Measurements from ENCODE around the gene MDK.
"Not testable (repeated sequence)": the region's sequence is repeated elsewhere in the genome, so short reads cannot be mapped to it uniquely, and the experiment has no call there.

MDK gene

DNA sequence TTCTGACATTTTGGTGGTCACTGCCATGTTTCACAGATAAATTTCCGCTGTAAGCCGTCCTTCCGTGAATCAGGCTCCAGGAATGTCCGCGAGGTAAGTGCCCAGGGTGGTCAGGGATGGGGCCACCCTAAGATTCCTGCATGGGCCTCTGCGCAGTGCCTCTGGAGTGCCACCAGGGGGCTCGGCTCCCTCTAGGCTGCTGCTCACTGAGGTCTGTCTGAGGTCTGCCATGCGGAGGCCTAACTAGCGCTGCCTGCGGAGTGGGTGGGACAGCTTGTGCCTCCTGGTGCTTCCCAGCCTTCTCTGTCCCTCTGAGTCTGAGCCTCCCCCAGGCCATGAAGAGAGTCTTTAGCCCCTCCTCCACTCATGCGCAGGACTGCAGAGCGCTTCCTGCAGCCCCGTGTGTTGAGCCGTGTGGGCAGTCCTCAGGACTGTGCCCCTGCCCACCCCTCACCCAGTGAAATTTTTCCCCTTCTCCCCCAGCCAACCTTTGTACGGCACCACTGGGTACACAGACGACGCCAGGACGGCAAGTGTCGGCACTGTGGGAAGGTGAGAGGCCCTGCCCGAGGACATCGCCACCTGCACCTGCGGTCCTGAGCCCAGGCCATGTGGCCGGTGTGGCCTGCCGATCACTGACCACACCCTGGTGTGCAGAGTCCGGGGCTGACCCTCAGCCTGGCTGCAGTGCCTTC, 11.9 kb upstream of the MDK start:
- DNase-seq = peak; percentile 62

DNA sequence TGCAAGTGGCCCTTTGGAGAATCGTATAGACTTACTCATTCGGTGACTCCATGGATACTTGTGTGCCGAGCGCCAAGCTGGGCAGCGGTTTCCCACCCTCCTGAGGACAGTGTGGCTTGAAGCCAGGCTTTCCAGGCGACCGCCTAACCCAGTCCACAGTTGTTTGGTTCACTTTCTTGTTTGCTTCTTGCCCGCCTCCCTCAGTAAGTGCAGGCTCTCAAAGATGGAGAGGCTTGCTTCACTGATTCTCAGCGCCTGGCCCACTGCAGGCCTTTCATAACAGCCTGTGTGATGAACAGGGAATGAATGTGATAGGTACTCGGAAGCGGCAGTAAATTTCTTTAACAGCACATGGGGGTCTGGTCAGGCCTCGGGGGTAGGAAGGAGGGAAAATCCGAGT, 11.2 kb upstream of the MDK start:
- no peak for DNase-seq

DNA sequence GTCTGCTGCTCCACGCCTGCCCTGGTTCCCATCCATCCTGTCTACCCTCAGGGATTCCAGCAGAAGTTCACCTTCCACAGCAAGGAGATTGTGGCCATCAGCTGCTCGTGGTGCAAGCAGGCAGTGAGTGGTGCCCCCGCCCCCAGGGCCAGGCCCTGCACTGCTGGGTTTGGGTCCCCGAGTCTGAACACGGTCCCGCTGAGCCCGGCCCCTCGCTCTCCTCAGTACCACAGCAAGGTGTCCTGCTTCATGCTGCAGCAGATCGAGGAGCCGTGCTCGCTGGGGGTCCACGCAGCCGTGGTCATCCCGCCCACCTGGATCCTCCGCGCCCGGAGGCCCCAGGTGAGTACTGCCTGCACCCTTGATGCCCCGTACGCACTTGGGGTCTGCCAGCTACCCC, 10.2 kb upstream of the MDK start:
- DNase-seq = not testable (repeated sequence)

DNA sequence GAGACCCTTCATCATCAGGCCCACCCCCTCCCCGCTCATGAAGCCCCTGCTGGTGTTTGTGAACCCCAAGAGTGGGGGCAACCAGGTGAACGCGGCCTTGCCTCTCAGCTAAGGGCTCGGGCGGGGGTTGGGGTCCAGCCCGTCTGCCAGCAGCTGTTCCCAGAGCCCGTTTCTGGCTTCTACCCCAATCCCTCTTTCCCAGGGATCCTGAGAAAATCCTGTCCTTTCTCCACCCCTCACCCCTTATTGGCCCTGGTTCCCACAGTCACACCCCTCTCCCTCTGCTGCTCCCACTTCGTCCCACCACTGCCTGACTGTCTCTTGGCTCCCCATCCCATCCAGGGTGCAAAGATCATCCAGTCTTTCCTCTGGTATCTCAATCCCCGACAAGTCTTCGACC, 9.4 kb upstream of the MDK start:
- DNase-seq = no peak

DNA sequence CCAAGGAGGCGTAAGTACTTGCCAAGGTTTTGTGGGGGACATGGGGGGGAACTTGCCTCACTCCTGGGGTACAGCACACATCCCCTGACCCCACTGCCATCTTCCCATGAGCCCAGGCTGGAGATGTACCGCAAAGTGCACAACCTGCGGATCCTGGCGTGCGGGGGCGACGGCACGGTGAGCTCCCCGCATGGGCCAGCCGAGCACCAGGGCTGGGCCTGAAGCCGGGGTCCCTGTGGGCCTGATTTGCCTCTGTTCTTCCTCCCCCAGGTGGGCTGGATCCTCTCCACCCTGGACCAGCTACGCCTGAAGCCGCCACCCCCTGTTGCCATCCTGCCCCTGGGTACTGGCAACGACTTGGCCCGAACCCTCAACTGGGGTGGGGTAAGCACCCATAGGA, 9.0 kb upstream of the MDK start:
- DNase-seq = not testable (repeated sequence)

DNA sequence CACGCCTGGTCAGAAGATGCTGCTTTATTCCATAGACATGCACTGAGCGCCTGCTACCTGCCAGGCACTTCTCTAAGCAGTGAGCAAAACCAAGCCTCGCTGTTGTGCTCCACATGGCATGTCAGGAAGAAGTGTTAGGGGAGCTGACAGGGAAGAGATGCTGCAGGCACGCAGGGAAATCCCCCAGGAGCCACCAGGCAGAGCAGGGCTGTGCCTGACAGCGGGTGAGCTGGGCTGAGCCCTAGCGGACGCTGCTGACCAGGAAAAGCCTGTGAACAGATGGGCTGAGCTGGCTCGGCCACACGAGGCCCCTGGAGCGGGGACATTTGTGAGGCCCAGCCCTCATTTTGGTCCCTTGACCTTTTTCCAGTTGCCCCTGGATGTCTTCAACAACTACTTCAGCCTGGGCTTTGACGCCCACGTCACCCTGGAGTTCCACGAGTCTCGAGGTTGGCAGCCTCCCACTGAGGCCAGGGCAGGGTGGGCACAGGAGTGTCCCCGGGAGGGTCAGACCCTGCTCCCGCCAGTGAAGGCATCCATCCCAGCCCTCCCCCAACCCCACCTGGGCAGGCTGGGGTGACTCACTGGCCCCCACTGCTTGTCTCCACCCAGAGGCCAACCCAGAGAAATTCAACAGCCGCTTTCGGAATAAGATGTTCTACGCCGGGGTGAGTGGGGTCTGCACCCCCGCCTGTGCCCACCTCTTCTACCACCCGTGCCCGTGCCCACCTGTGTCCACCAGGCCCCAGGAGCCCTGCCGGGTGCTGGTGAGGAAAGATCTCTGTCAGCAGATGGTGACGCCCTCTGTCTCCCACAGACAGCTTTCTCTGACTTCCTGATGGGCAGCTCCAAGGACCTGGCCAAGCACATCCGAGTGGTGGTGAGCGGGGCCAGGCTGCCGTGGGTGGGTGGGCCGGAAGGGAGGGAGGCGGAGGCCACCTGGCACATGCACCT, 7.4 kb upstream of the MDK start:
- no peak for DNase-seq

DNA sequence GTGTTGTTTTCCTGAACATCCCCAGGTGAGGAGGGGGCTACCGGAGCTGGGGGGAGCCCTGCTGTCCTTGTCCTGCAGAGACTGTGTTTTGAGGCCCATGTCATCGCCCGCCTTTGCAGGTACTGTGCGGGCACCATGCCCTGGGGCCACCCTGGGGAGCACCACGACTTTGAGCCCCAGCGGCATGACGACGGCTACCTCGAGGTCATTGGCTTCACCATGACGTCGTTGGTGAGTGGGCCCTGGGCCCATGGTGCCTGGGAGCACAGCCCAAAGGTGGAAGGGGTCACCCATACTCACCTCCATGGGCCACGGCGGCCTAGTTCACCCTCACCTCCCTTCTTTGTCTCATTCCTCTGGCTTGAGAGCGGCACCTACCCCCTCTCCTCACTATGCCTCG, 6.7 kb upstream of the MDK start:
- DNase-seq = no peak

DNA sequence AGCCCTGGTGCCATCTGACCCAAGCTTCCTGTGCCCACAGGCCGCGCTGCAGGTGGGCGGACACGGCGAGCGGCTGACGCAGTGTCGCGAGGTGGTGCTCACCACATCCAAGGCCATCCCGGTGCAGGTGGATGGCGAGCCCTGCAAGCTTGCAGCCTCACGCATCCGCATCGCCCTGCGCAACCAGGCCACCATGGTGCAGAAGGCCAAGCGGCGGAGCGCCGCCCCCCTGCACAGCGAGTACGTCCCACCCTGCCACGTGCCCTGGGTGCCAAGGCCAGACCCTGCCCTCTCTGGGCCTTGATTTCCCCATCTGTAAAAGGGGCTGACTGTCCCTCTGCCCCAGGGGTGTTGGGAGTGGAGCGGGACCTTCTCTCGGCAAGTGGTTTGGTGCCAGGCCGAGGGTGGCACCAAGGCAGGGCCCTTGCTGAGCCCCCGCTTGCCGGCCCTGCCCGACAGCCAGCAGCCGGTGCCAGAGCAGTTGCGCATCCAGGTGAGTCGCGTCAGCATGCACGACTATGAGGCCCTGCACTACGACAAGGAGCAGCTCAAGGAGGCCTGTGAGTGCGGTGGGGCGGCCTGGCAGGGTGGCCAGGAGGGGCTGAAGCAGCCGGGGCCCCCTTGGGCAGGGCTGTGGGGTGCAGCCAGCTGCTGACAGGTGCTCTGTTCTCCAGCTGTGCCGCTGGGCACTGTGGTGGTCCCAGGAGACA, 5.9 kb upstream of the MDK start:
- DNase-seq = no peak

DNA sequence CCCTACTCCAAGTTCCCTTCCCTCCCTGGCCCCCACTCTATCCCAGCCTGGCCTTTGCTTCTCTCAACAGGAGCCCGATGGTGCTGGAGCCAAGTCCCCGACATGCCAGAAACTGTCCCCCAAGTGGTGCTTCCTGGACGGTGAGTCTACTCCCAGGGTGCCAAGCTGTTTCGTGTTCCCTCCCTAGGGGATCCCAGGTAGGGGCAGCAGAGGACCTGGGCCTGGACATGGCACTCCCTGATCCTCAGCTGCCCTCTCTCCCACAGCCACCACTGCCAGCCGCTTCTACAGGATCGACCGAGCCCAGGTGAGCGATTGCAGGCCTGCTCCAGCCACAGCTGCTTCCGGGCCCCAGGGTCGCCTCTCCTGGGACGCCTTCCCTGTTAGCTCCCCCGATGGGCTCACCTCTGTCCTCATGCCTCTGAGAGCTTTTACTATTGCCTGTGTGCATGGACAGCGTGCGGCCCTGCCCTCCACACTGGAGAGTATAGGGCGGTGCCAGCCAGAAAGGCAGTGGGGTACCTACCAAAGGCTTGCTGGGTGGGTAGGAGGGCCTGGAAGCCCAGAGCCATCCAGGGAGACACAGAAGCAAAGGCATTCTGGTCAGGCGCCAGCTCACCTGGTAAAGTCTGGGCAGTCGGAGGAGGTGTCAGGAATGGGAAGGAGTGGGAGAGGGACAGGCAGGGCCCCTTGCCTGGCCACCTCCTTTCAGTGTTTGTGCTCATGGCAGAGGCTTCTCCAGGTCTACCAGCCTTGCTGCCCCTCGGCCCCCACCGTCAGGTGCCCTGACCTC, 5.0 kb upstream of the MDK start:
- no peak for DNase-seq

DNA sequence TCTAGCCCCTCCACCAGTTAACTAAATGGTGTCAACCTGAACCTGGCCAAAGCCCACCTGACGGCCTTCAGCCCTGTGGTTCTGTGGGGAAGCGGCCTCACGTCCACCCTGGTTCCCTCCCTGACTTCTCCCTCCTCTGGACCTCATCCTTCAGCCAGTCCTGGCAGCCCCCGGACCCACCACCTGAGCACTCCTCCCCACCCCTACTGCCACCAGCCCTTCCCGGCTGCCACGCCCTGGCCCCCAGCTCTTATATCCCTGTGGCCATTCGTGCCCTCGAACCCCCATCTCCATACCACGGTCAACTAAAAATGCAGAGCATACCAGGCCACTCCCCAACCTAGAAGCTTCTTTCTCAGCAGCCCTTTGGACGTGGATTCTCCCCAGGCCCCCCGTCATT, 4.2 kb upstream of the MDK start:
- no peak for DNase-seq

DNA sequence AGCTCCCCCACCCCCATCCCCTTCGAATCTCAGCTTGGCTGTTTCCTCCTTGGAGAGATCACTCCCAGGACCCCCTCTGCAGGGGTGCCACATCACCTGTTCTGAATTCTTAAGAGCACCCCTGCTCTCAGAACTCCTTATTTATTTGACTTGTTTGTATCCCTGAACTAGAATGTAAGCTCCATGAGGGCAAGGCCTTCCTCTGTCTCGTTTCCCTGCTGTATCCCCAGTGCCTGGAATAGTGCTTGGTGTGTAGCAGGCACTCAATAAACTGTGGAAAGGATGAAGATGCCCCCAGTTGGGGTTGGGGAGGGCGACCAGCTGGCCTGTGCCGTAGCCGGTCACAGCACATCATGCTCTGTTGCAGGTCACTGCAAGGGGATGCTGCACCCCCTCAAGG, 3.6 kb upstream of the MDK start:
- DNase-seq = no peak

DNA sequence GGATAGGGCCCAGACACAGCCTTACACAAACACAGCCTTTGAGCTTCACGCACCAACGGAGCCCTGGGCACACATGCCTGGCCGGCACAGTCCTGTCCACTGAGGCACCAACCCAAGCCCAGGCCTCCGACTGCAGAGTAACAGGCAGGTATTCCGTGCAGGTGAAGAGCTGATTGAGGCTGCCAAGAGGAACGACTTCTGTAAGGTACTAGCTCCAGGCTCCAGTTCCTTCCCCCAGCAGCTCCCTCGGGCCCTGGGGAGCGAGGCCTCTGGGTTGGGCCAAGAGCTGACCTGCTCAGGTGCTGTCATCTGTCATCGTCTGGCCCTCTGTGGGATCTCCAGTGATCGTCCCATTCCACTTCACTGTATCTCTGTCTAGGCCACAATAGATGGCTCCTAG, 3.2 kb upstream of the MDK start:
- no peak for DNase-seq

DNA sequence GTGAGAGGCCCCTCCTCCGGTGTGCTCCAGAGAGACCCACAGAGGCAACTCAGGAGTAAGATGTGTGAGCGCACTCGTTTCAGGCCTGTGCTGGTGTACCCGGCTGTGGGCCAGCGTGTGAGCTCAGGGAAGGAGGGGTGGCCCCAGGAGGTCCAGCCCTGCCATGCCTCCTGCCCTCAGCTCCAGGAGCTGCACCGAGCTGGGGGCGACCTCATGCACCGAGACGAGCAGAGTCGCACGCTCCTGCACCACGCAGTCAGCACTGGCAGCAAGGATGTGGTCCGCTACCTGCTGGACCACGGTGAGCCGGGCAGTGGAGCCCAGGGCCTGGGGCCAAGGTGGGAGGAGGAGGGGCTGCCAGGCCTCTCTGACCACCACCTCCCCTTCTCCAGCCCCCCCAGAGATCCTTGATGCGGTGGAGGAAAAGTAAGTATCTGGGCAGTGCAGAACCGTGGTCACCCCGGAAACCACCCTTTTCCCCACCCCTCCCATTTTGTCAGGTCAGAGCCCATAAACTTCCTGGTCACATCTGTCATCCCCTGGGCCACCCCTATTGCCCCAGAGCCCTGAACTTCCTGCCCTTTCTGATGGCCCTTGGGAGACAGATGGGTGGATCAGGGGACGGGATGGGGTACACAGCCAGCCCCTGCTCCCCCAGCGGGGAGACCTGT, 2.5 kb upstream of the MDK start:
- DNase-seq = no peak

DNA sequence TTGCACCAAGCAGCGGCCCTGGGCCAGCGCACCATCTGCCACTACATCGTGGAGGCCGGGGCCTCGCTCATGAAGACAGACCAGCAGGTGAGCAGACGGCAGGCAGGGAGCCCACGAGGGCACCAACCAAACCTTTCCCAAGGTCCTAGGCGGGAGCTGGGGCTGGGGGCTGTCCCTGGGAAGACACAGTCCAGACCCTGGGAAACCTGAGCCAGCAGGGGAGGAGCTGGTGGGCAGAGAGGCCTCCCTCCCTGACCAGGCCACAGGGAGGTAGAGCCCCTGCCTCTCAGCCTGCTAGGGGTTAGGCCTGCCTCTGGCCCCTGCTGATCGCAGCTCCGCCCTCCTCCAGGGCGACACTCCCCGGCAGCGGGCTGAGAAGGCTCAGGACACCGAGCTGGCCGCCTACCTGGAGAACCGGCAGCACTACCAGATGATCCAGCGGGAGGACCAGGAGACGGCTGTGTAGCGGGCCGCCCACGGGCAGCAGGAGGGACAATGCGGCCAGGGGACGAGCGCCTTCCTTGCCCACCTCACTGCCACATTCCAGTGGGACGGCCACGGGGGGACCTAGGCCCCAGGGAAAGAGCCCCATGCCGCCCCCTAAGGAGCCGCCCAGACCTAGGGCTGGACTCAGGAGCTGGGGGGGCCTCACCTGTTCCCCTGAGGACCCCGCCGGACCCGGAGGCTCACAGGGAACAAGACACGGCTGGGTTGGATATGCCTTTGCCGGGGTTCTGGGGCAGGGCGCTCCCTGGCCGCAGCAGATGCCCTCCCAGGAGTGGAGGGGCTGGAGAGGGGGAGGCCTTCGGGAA, 1.8 kb upstream of the MDK start:
- DNase-seq = not testable (repeated sequence)

DNA sequence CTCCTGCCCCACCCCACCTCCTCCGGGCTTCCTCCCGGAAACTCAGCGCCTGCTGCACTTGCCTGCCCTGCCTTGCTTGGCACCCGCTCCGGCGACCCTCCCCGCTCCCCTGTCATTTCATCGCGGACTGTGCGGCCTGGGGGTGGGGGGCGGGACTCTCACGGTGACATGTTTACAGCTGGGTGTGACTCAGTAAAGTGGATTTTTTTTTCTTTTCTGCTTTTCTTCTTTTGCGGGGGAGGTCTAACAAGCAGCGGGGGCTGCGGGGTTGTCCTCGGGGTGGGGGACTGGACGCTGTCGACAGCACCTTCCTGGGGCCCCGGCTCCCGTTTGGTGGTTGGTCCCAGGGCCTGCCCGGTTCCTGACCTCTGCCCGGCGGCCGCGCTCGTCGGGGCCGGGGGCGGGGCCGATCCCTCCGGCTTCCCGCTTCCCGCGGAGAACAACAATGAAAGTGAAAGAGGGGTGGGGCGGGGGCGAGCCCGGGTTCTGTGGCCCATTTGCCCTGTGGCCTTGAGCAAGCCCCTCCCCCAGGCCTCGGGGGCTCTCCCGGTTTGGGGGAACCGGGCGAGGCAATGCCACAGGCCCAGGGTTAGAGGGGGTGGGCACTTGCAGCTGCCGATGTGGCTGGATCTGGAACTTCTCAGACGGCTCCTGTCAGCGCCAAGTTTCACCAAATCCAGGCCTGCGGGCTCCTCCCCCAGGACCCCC, 975 bp upstream of the MDK start:
- DNase-seq = peak; percentile 89

DNA sequence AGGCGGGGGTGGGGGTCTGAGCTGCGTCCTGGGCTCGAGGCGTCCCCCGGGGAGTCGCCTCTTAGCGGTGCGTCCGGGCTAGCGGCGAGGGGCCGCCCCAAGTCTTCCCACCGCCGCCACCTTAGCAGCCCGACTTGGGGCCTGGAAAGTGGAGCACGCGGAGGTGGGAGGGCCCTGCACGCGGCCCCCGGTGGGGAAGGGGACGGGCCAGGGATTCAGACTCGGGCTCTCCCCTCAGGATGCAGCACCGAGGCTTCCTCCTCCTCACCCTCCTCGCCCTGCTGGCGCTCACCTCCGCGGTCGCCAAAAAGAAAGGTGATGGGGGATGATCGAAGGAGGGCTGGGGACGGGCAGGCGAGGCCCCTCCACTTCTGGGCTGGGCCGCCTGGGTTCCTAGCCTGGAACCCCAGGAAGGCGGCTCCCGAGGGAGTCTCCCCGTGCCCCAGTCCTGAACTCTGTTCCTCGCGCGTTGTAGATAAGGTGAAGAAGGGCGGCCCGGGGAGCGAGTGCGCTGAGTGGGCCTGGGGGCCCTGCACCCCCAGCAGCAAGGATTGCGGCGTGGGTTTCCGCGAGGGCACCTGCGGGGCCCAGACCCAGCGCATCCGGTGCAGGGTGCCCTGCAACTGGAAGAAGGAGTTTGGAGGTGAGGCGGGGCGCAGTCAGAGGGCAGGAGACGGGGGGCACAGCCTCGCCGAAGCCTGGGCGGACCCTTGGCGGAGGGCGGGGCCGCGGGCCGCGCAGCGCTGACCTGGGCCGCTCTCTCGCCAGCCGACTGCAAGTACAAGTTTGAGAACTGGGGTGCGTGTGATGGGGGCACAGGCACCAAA, 563 bp downstream of the MDK start:
- DNase-seq = peak; percentile 67

DNA sequence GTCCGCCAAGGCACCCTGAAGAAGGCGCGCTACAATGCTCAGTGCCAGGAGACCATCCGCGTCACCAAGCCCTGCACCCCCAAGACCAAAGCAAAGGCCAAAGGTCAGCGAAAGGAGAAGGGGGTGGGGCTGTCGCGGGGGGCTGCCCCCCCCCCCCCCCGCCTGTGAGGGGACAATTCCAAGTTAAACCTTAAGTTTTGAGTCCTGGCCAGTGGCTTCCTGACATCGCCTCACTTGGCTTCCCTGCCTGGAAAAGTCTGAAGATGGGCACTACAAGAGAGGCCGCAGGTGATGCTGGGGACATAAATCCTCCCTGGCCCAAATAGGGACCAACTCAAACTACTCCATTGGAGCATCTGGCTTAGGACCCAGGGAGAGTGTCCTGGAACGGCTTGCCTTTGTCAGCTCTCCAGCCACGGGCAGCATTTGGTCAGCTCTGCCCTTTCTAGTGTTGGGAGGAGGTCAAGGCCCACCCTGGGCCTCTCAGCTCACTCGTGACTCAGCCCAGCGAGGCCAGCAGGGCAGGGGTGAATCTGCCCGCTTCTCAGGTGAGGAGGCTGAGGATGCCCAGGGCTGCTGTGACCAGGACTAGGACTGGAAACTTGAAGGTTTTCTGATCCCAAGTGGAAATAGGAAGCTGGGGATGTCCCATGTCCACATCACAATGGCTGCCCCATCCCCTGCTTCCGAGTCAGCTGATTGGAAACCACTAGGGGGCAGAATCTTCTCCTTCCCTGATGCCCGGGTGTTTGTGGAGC, 1.4 kb downstream of the MDK start:
- DNase-seq = peak; percentile 69

DNA sequence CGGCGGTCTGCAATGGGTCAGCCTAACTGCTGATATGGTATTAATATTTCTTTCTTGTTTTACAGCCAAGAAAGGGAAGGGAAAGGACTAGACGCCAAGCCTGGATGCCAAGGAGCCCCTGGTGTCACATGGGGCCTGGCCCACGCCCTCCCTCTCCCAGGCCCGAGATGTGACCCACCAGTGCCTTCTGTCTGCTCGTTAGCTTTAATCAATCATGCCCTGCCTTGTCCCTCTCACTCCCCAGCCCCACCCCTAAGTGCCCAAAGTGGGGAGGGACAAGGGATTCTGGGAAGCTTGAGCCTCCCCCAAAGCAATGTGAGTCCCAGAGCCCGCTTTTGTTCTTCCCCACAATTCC, 1.9 kb downstream of the MDK start:
- DNase-seq = no peak
